Fibroblast of lung (primary cell): ENCODE measurements around the gene KRTAP10-12. TPM values are rescaled to one million over a fixed set of nuclear protein-coding genes. Genes with fewer than 3 reads are reported as not detected.

Experiments used
- DNase-seq, 2 donors: peaks; one replicate each; pipeline versions ENCODE4 v3.0.0 to v3.0.0-alpha.2; 2010; ENCODE audit warnings: low read depth in 2 of 2
- H2AFZ ChIP-seq: 2 replicates; pipeline ENCODE4 v1.5.1; 2012; ENCODE audit warnings: low read length, control low read depth, inconsistent platforms
- H3K27ac ChIP-seq: 2 replicates; pipeline ENCODE4 v1.5.1; 2011; ENCODE audit warnings: low read length, control low read depth; ENCODE audit not compliant: insufficient read depth
- H3K27me3 ChIP-seq: 2 replicates; pipeline ENCODE4 v1.5.1; 2011; ENCODE audit warnings: mild to moderate bottlenecking, low read length; ENCODE audit not compliant: control insufficient read depth, insufficient read depth
- H3K36me3 ChIP-seq: 2 replicates; pipeline ENCODE4 v1.5.1; 2011; ENCODE audit warnings: low read length; ENCODE audit not compliant: control insufficient read depth, insufficient read depth
- H3K4me1 ChIP-seq: 2 replicates; pipeline ENCODE4 v1.5.1; 2011; ENCODE audit warnings: low read length; ENCODE audit not compliant: control insufficient read depth, insufficient read depth; ENCODE audit errors: extremely low read depth
- H3K4me2 ChIP-seq: 2 replicates; pipeline ENCODE4 v1.5.1; 2011; ENCODE audit warnings: low read length, control low read depth; ENCODE audit not compliant: insufficient read depth; ENCODE audit errors: extremely low read depth
- H3K4me3 ChIP-seq, 4 experiments: fragments of 200-600 bp in 1 of 4; sonication (generic) in 1 of 4; replicated peaks in 1 of 4; 2 replicates each; pipeline ENCODE4 v1.5.1; 2011 to 2016; ENCODE audit warnings: low read length in 4 of 4, low read depth in 3 of 4, mild to moderate bottlenecking in 3 of 4, control low read depth in 2 of 4, inconsistent platforms in 1 of 4, mixed read lengths in 1 of 4; ENCODE audit not compliant: insufficient read depth in 1 of 4; ENCODE audit errors: control extremely low read depth in 1 of 4
- H3K79me2 ChIP-seq: 2 replicates; pipeline ENCODE4 v1.5.1; 2012; ENCODE audit warnings: mild to moderate bottlenecking, low read length, inconsistent platforms; ENCODE audit not compliant: control insufficient read depth, insufficient read depth
- H3K9ac ChIP-seq: 2 replicates; pipeline ENCODE4 v1.5.1; 2011; ENCODE audit warnings: mild to moderate bottlenecking, low read length, control low read depth; ENCODE audit not compliant: insufficient read depth
- H3K9me3 ChIP-seq: 2 replicates; pipeline ENCODE4 v1.5.1; 2012; ENCODE audit warnings: low read depth, low read length; ENCODE audit not compliant: control insufficient read depth, insufficient read depth
- H4K20me1 ChIP-seq: 2 replicates; pipeline ENCODE4 v1.5.1; 2011; ENCODE audit warnings: low read length; ENCODE audit not compliant: control insufficient read depth, insufficient read depth; ENCODE audit errors: extremely low read depth
- CTCF ChIP-seq, 2 donors: IDR thresholded peaks in 1 of 2; conservative IDR thresholded peaks in 1 of 2; 1 replicate in 1 of 2; 2 replicates in 1 of 2; pipeline ENCODE4 v1.5.1; 2011 to 2012; ENCODE audit warnings: low read length in 2 of 2, control low read depth in 1 of 2, inconsistent platforms in 1 of 2, low read depth in 1 of 2, mild to moderate bottlenecking in 1 of 2
- EZH2 ChIP-seq: IDR thresholded peaks from 2 replicates; pipeline ENCODE4 v1.5.1; 2012; ENCODE audit warnings: low read length, control low read depth, mild to moderate bottlenecking; ENCODE audit errors: missing control alignments
- polyA plus RNA-seq, 2 donors: library from polyadenylated mRNA; depleted of rRNA in 1 of 2; stranded (reverse) in 1 of 2; unstranded in 1 of 2; fragments of >200 nt; gene quantifications; 2 replicates each; pipeline ENCODE4 v1.2.1, GENCODE V29; 2011 to 2012; ENCODE audit warnings: missing spikeins in 1 of 2
- total RNA-seq: library from RNA; depleted of rRNA; stranded (reverse); fragments of >200 nt; gene quantifications from 2 replicates; pipeline ENCODE4 v1.2.1, GENCODE V29; 2014

KRTAP10-12 gene
- total and polyA plus RNA-seq, 2 donors (not counting 1 experiment from before 2014, with no cell fraction given), result not detected

DNA sequence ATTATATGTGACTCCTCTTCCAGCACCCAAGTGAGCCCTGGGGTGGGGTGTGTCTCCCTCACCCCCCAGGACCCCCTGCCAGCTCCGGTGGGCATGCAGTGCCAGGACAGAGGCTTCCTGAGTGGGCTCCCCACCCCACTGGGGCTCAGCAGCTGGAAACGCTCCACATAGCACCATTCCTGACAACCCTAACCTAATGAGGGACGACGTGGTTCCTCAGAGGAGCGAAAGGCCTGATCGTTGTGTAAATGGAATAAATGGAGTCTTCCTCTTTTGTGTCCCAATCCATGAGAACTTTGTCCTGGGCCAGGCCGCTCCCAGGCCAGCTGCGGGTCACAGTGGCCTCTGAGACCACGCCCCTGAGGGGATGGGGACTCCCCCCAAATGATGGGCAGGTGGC is 16.2 kb downstream of the KRTAP10-12 start:
- no peak overlapping the region for H3K9ac ChIP-seq
- H3K36me3 ChIP-seq, result no peaks in the 10 kb centered on the region
- no peak for TF ChIP-seq EZH2
- TF ChIP-seq CTCF (conservative IDR thresholded peaks at IDR 0.05 in 1 of 2, IDR thresholded peaks at IDR 0.05 in 1 of 2; ENCODE audit: low read depth in 1 of 2, low read length in 2 of 2), result no peak

DNA sequence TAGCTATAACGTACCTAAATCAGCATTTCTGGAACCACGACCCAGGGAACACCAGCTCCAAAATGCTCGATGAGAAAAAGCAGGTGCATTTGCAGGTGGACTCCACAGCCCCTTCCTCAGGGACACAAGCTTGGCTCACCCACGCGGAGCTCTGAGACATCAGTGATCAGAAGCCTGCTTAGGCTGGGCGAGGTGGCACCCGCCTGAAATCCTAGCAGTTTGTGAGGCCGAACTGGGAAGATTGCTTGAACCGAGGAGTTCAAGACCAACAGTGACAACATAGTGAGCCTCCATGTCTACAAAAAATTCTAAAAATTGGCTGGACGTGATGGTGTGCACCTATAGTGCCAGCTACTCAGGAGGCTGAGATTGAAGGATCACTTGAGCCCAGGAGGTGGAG is 16.9 kb downstream of the KRTAP10-12 start:
- H3K4me3 ChIP-seq, result no peak overlapping the region
- H3K79me2 ChIP-seq, result no peaks in the 10 kb centered on the region
- H3K9me3 ChIP-seq, result no peaks in the 10 kb centered on the region
- H3K36me3 ChIP-seq, result no peaks in the 10 kb centered on the region
- H3K4me1 ChIP-seq, result no peaks in the 10 kb centered on the region
- TF ChIP-seq CTCF (conservative IDR thresholded peaks at IDR 0.05 in 1 of 2, IDR thresholded peaks at IDR 0.05 in 1 of 2; ENCODE audit: low read depth in 1 of 2, low read length in 2 of 2), result no peak
- no peak for TF ChIP-seq EZH2
- no peak overlapping the region for H2AFZ ChIP-seq
- H3K27me3 ChIP-seq, result peaks cover 46% of the 10 kb centered on the region
- no peaks in the 10 kb centered on the region for H4K20me1 ChIP-seq
- H3K4me2 ChIP-seq, result no peak overlapping the region
- no peak for DNase-seq
- H3K27ac ChIP-seq, result no peak overlapping the region
- H3K9ac ChIP-seq, result no peak overlapping the region

More for the DNA sequence above, 16.2 kb downstream of the KRTAP10-12 start:
- DNase-seq, result no peak
- no peaks in the 10 kb centered on the region for H3K4me1 ChIP-seq
- no peak overlapping the region for H3K4me3 ChIP-seq
- no peaks in the 10 kb centered on the region for H4K20me1 ChIP-seq
- H3K79me2 ChIP-seq, result no peaks in the 10 kb centered on the region
- H3K9me3 ChIP-seq, result no peaks in the 10 kb centered on the region
- peaks cover 53% of the 10 kb centered on the region for H3K27me3 ChIP-seq
- no peak overlapping the region for H3K4me2 ChIP-seq
- no peak overlapping the region for H3K27ac ChIP-seq
- H2AFZ ChIP-seq, result no peak overlapping the region

- DNase-seq, result no peak
- Histone ChIP-seq H2AFZ (no peak overlapping the region), H3K9me3 (no peaks in the 10 kb centered on the region), H3K27me3 (peaks cover 35% of the 10 kb centered on the region), H3K79me2 (no peaks in the 10 kb centered on the region), H3K4me2 (no peak overlapping the region), H3K4me3 (no peak overlapping the region), H3K27ac (no peak overlapping the region), H3K4me1 (no peaks in the 10 kb centered on the region), H3K9ac (no peak overlapping the region), H4K20me1 (no peaks in the 10 kb centered on the region), H3K36me3 (no peaks in the 10 kb centered on the region)
- no peak for TF ChIP-seq CTCF (conservative IDR thresholded peaks at IDR 0.05 in 1 of 2, IDR thresholded peaks at IDR 0.05 in 1 of 2; ENCODE audit: low read depth in 1 of 2, low read length in 2 of 2)
- no peak for TF ChIP-seq EZH2
Observed at GRCh38 chr21:44714905-44715304, 17.9 kb downstream of the KRTAP10-12 start.
